Body of pancreas (tissue), 4 donors: Measurements from ENCODE around the gene ATXN7L1.

Experiments
- POLR2A ChIP-seq, 3 donors: fragments of 450-650 bp; IDR thresholded peaks; one replicate each; pipeline ENCODE4 v1.6.1; 2016; ENCODE audit warnings: antibody characterized with exemption in 3 of 3, mild to moderate bottlenecking in 2 of 3
- TF ChIP-seq, protein P1 (sequence below), 7 experiments: fragments of 450-650 bp in 4 of 7; fragments of 200-600 bp in 3 of 7; sonication (generic) in 3 of 7; IDR thresholded peaks; one replicate each; pipeline ENCODE4 v1.5.1; 2016 to 2019; ENCODE audit warnings: antibody characterized with exemption in 7 of 7

GRCh38 chr7:105926131-105926530, 49.7 kb upstream of the ATXN7L1 start:
- TF ChIP-seq, protein P1, sequence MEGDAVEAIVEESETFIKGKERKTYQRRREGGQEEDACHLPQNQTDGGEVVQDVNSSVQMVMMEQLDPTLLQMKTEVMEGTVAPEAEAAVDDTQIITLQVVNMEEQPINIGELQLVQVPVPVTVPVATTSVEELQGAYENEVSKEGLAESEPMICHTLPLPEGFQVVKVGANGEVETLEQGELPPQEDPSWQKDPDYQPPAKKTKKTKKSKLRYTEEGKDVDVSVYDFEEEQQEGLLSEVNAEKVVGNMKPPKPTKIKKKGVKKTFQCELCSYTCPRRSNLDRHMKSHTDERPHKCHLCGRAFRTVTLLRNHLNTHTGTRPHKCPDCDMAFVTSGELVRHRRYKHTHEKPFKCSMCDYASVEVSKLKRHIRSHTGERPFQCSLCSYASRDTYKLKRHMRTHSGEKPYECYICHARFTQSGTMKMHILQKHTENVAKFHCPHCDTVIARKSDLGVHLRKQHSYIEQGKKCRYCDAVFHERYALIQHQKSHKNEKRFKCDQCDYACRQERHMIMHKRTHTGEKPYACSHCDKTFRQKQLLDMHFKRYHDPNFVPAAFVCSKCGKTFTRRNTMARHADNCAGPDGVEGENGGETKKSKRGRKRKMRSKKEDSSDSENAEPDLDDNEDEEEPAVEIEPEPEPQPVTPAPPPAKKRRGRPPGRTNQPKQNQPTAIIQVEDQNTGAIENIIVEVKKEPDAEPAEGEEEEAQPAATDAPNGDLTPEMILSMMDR (IDR thresholded peaks at IDR 0.05): no peak
- TF ChIP-seq POLR2A (IDR thresholded peaks at IDR 0.05): no peak
